ENCODE data around the gene SMAGP. TPM values are rescaled to one million over a fixed set of nuclear protein-coding genes. Genes with fewer than 3 reads are reported as not detected.
"Not testable (repeated sequence)": the region's sequence is repeated elsewhere in the genome, so short reads cannot be mapped to it uniquely, and the experiment has no call there.

The SMAGP gene
- total RNA-seq, 1 experiment from 2014 or later = 12.4 TPM

GRCh38 chr12:51295651-51296050, 25.4 kb upstream of the SMAGP start:
- no peak overlapping the region for H2AK5ac ChIP-seq (ENCODE audit: insufficient read length, low read length)
- no peak overlapping the region for H4K91ac ChIP-seq (ENCODE audit: insufficient read length, low read depth, low read length)
- TF ChIP-seq CTCF (conservative IDR thresholded peaks at IDR 0.05) = no peak
- H3K79me1 ChIP-seq (ENCODE audit: insufficient read depth, low read depth, low read length, poor library complexity, severe bottlenecking) = no peaks in the 10 kb centered on the region
- H3K4me1 Mint-ChIP-seq = peaks cover 10 to 15% of the 10 kb centered on the region in 2 experiments; a peak in 3 of 4 replicates
- H3K9me3 Mint-ChIP-seq = no peaks in the 10 kb centered on the region
- H2BK5ac ChIP-seq (ENCODE audit: insufficient read length, low read length) = no peak overlapping the region
- no peaks in the 10 kb centered on the region for H4K20me1 ChIP-seq (ENCODE audit: control insufficient read depth, insufficient read depth, insufficient read length)
- H3K27ac ChIP-seq (ENCODE audit: insufficient read length, low read depth, low read length) = no peak overlapping the region
- no peak overlapping the region for H2BK15ac ChIP-seq (ENCODE audit: low read depth, low read length)
- H3K23me2 ChIP-seq (ENCODE audit: insufficient read length, low read depth, low read length, poor library complexity, severe bottlenecking) = no peaks in the 10 kb centered on the region
- no CpG with 5 or more reads among the region's 5 CpGs for WGBS (ENCODE audit: extremely low coverage, insufficient read length, low lambda C conversion rate)
- no peaks in the 10 kb centered on the region for H3K9me3 ChIP-seq (ENCODE audit: control insufficient read depth, low read depth, low read length)
- no peaks in the 10 kb centered on the region for H3K27me3 Mint-ChIP-seq (ENCODE audit: low read depth)
- H3K4me3 Mint-ChIP-seq = no peak overlapping the region
- no peak overlapping the region for H4K5ac ChIP-seq (ENCODE audit: insufficient read length, low read depth, low read length)
- no peak overlapping the region for H4K8ac ChIP-seq (replicated peaks; ENCODE audit: insufficient read length, low read depth, low read length)
- H3K4me1 ChIP-seq (ENCODE audit: insufficient read depth, low read length) = no peaks in the 10 kb centered on the region
- H3K18ac ChIP-seq (ENCODE audit: insufficient read length, low read depth, low read length) = no peak overlapping the region
- no peak overlapping the region for H3T11ph ChIP-seq (ENCODE audit: low read length)
- DNase-seq = no peak
- no peaks in the 10 kb centered on the region for H3K27me3 ChIP-seq (ENCODE audit: insufficient read depth, low read length)
- H3K4me2 ChIP-seq (ENCODE audit: insufficient read depth, insufficient read length, low read length) = no peak overlapping the region
- H2BK12ac ChIP-seq (ENCODE audit: insufficient read length, low read depth, low read length) = no peak overlapping the region
- no peaks in the 10 kb centered on the region for H3K36me3 Mint-ChIP-seq (ENCODE audit: insufficient read depth in 1 of 3, low read depth in 3 of 3)
- H3K4ac ChIP-seq (ENCODE audit: low read depth, low read length) = no peak overlapping the region
- no peak overlapping the region for H3K23ac ChIP-seq (ENCODE audit: insufficient read length, low read depth, low read length)
- H3K79me2 ChIP-seq (ENCODE audit: insufficient read depth, low read length) = no peaks in the 10 kb centered on the region
- no peak overlapping the region for H3K9ac ChIP-seq (ENCODE audit: extremely low read depth, insufficient read length, low read length)
- H2AFZ ChIP-seq (ENCODE audit: low read length) = no peak overlapping the region
- no peak overlapping the region for H2BK120ac ChIP-seq (ENCODE audit: low read depth, low read length, poor library complexity, severe bottlenecking)
- H3K14ac ChIP-seq (ENCODE audit: insufficient read depth, low read length) = no peak overlapping the region
- no peak overlapping the region for H3K27ac Mint-ChIP-seq
- H2BK20ac ChIP-seq (ENCODE audit: low read depth, low read length, poor library complexity, severe bottlenecking) = no peak overlapping the region
- H3K56ac ChIP-seq (ENCODE audit: insufficient read length, low read depth, low read length) = no peak overlapping the region

- H3K4ac ChIP-seq (ENCODE audit: low read depth, low read length); H2BK20ac ChIP-seq (ENCODE audit: low read depth, low read length, poor library complexity, severe bottlenecking); H3K36me3 Mint-ChIP-seq (ENCODE audit: insufficient read depth in 1 of 3, low read depth in 3 of 3); H2AK5ac ChIP-seq (ENCODE audit: insufficient read length, low read length); H3K23me2 ChIP-seq (ENCODE audit: insufficient read length, low read depth, low read length, poor library complexity, severe bottlenecking); H3K9me3 ChIP-seq (ENCODE audit: control insufficient read depth, low read depth, low read length); H3K18ac ChIP-seq (ENCODE audit: insufficient read length, low read depth, low read length); H2BK15ac ChIP-seq (ENCODE audit: low read depth, low read length); H3K27ac ChIP-seq (ENCODE audit: insufficient read length, low read depth, low read length); H2BK5ac ChIP-seq (ENCODE audit: insufficient read length, low read length); H3K27me3 ChIP-seq (ENCODE audit: insufficient read depth, low read length); H3K9ac ChIP-seq (ENCODE audit: extremely low read depth, insufficient read length, low read length); H3K56ac ChIP-seq (ENCODE audit: insufficient read length, low read depth, low read length); H3K9me3 Mint-ChIP-seq; H3K4me2 ChIP-seq (ENCODE audit: insufficient read depth, insufficient read length, low read length); H3K4me3 Mint-ChIP-seq; H3T11ph ChIP-seq (ENCODE audit: low read length); DNase-seq; H2AFZ ChIP-seq (ENCODE audit: low read length); H4K8ac ChIP-seq (replicated peaks; ENCODE audit: insufficient read length, low read depth, low read length); H2BK120ac ChIP-seq (ENCODE audit: low read depth, low read length, poor library complexity, severe bottlenecking); H4K91ac ChIP-seq (ENCODE audit: insufficient read length, low read depth, low read length); H2BK12ac ChIP-seq (ENCODE audit: insufficient read length, low read depth, low read length); H3K23ac ChIP-seq (ENCODE audit: insufficient read length, low read depth, low read length); H3K79me1 ChIP-seq (ENCODE audit: insufficient read depth, low read depth, low read length, poor library complexity, severe bottlenecking); H4K5ac ChIP-seq (ENCODE audit: insufficient read length, low read depth, low read length); H3K4me1 ChIP-seq (ENCODE audit: insufficient read depth, low read length); H3K27me3 Mint-ChIP-seq (ENCODE audit: low read depth); H3K14ac ChIP-seq (ENCODE audit: insufficient read depth, low read length); H4K20me1 ChIP-seq (ENCODE audit: control insufficient read depth, insufficient read depth, insufficient read length); H3K79me2 ChIP-seq (ENCODE audit: insufficient read depth, low read length); H3K27ac Mint-ChIP-seq: not testable (repeated sequence)
- no CpG with 5 or more reads among the region's 10 CpGs for WGBS (ENCODE audit: extremely low coverage, insufficient read length, low lambda C conversion rate)
- H3K4me1 Mint-ChIP-seq = peaks cover 10 to 12% of the 10 kb centered on the region in 2 experiments; a peak in 3 of 4 replicates
Observed at GRCh38 chr12:51294097-51294496, 23.9 kb upstream of the SMAGP start.

All from H9 (cell line).